Heart right ventricle (tissue), 16 donors: ENCODE results near the gene STX3. TPM values are rescaled to one million over a fixed set of nuclear protein-coding genes. Genes with fewer than 3 reads are reported as not detected.

Experiments
- ATAC-seq, 8 donors: fragments of 200-7000 bp; cut with Tn5 transposase; one replicate each; pipeline ENCODE4 v1.9.1; 2020; ENCODE audit warnings: mild to moderate bottlenecking in 8 of 8, moderate library complexity in 8 of 8, moderate number of reproducible peaks in 1 of 8
- DNase-seq, 2 donors: peaks; one replicate each; pipeline ENCODE4 v3.0.0-alpha.2; 2020
- H3K27ac ChIP-seq, 10 donors: fragments of 200-600 bp; sonication (generic) in 2 of 10; one replicate each; pipeline versions ENCODE4 v1.5.0 to v1.8.0; 2020 to 2022; ENCODE audit warnings: mild to moderate bottlenecking in 3 of 10
- H3K27me3 ChIP-seq, 7 donors: fragments of 200-600 bp; one replicate each; pipeline ENCODE4 v1.8.0; 2021 to 2022; ENCODE audit warnings: mild to moderate bottlenecking in 2 of 7
- H3K36me3 ChIP-seq, 9 donors: fragments of 200-600 bp; sonication (generic) in 1 of 9; one replicate each; pipeline versions ENCODE4 v1.5.0 to v1.8.0; 2020 to 2022; ENCODE audit warnings: mild to moderate bottlenecking in 2 of 9
- H3K4me1 ChIP-seq, 9 donors: fragments of 200-600 bp; sonication (generic) in 1 of 9; one replicate each; pipeline versions ENCODE4 v1.5.0 to v1.8.0; 2020 to 2022; ENCODE audit warnings: mild to moderate bottlenecking in 4 of 9
- H3K4me3 ChIP-seq, 10 donors: fragments of 200-600 bp; sonication (generic) in 2 of 10; one replicate each; pipeline versions ENCODE4 v1.5.0 to v1.8.0; 2020 to 2022; ENCODE audit warnings: mild to moderate bottlenecking in 7 of 10, moderate library complexity in 2 of 10
- H3K9me3 ChIP-seq, 11 donors: fragments of 200-600 bp in 10 of 11; sonication (generic) in 2 of 11; one replicate each; pipeline versions ENCODE4 v1.5.0 to v1.8.0; 2013 to 2022; ENCODE audit warnings: mild to moderate bottlenecking in 2 of 11, control low read depth in 1 of 11, moderate library complexity in 1 of 11
- CTCF ChIP-seq, 9 donors: fragments of 200-600 bp; sonication (generic) in 2 of 9; IDR thresholded peaks; one replicate each; pipeline versions ENCODE4 v1.5.0 to v1.8.0; 2021 to 2022; ENCODE audit warnings: antibody characterized with exemption in 9 of 9, mild to moderate bottlenecking in 5 of 9, moderate library complexity in 1 of 9
- WGBS, 2 donors: extraction: QIAGEN DNeasy Blood & Tissue Kit; methylation state at CpG; one replicate each; pipeline ENCODE4 v1.1.7; 2013; ENCODE audit warnings: inconsistent platforms in 1 of 2; 5-methylcytosine and 5-hydroxymethylcytosine counted together
- intact Hi-C, 10 donors: fragments of 100-400 bp; cut with DNase I; formaldehyde crosslinking; loops; one replicate each; pipeline versions ENCODE4 v1.11.1 to v1.14.2; 2022
- polyA plus RNA-seq, 2 donors: library from polyadenylated mRNA; stranded (reverse); fragments of 200-250 nt; gene quantifications; one replicate each; pipeline ENCODE4 v1.2.3, GENCODE V29; 2013
- total RNA-seq, 10 donors: library from RNA; stranded (reverse); fragmentation: NEBNext Ultra II Directional in 3 of 10; extraction: Animal tissue kit (Norgen Biotek cat#: 25700) in 3 of 10; gene quantifications; one replicate each; pipeline versions ENCODE4 v1.2.1 to v1.2.4, GENCODE V29; 2021 to 2023
- donor health status: Arrhythmogenic right ventricular cardiomyopathy.
- donor health status: ischemic (EF 13 %, LVEDD 7.1; RV severe dilation, severe dysfunction).
- donor health status: healthy with polysubstance abuse.
- donor health status: DM: no; HTN: yes; CAD: no.
- donor health status: DM: no; HTN: no; CAD: no.
- donor health status: ischemic (EF 25% LVEDD 6.9; RV normal size, moderate dysfunction).
- donor health status: ischemic (EF 25% LVEDD 5.7; RV mildly dilated, moderate dysfunction).
- donor health status: healthy.
- donor health status: DM: yes; HTN: yes; CAD: no.
- donor health status: Ischemic cardiomyopathy.
- donor health status: ischemic (EF 35%, LVEDD 5.7; RV mildly dilated, moderate dysfunction).
- donor health status: nonischemic (EF 11% LVEDD 7.7; RV severe dilation, severe dysfunction).
- donor health status: DM: yes; HTN: yes; CAD: no.
- donor health status: PGD.
- donor health status: ischemic (EF 29% LVEDD 5.4; RV normal size, mild dysfunction).
- donor health status: nonischemic (EF 23%, LVEDD 6.1; RV moderate dilation, normal function).

Gene STX3
- total and polyA plus RNA-seq, 12 donors: 5.4 to 12.8 (median 8.7) TPM

DNA sequence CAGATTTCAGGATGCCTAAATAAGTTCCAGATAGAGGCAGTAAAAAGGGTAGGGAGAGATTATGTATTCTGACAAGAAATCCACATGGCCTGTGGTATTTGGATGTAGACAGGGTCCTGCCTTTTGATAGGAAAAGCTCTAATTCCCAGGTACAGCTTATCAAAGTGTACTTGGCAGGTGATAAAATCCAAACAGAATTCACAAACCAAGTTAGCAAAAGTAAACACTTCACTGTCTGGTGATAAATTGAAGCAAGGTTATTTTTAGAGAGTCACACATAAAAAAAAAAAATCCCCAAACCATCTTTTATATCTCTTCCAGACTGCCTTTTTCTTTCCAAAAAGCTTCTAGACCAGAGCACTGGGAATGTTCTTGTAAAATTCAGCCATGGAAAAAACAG, 84.4 kb downstream of the STX3 start:
- TF ChIP-seq CTCF (IDR thresholded peaks at IDR 0.05): no peak
- DNase-seq: no peak
- H3K4me3 ChIP-seq: no peak overlapping the region
- no peaks in the 10 kb centered on the region for H3K4me1 ChIP-seq
- intact Hi-C loops: loop anchor here in 1 of 10 donors (10.0 kb wide), 1 partner anchor 295 kb away; no protein-coding TSS in a partner anchor
- no peaks in the 10 kb centered on the region for H3K27me3 ChIP-seq
- H3K36me3 ChIP-seq: no peaks in the 10 kb centered on the region
- no peak for ATAC-seq
- no peaks in the 10 kb centered on the region for H3K9me3 ChIP-seq
- no peak overlapping the region for H3K27ac ChIP-seq

GRCh38 chr11:59841514-59841913, 86.3 kb downstream of the STX3 start:
- 92 to 94% methylated on average over 2 of the region's 2 CpGs for WGBS, 2 donors
- no peak for ATAC-seq

DNA sequence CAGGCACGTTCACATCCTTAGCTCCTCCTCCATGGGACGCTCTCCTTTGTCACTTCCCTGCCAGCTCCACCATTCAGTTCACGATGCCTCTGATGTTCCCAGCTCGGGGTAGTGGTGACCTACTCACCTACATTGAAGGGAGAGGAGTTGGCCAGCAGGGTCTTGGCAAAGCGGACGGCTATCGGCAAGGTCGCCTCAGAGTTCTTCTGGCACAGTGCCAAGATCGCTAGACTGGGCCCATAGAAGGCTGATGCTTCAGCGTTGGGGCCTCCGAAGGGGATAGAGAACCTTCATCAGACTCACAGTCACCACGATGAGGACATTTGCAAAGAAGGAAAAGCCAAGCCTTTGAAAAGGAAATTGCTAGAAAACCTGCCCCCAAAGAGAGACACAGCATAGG, 87.1 kb downstream of the STX3 start:
- no peaks in the 10 kb centered on the region for H3K9me3 ChIP-seq
- ATAC-seq: no peak
- WGBS, 2 donors: 75 to 78% methylated on average over 12 of the region's 12 CpGs
- no peak for DNase-seq
- TF ChIP-seq CTCF (IDR thresholded peaks at IDR 0.05): no peak
- no peaks in the 10 kb centered on the region for H3K36me3 ChIP-seq
- no peak overlapping the region for H3K27ac ChIP-seq
- H3K4me3 ChIP-seq: no peak overlapping the region
- H3K27me3 ChIP-seq: no peaks in the 10 kb centered on the region
- intact Hi-C loops: no loop called here
- no peaks in the 10 kb centered on the region for H3K4me1 ChIP-seq

More at GRCh38 chr11:59841514-59841913, 86.3 kb downstream of the STX3 start:
- H3K9me3 ChIP-seq: no peaks in the 10 kb centered on the region
- H3K27me3 ChIP-seq: no peaks in the 10 kb centered on the region
- H3K36me3 ChIP-seq: no peaks in the 10 kb centered on the region
- H3K27ac ChIP-seq: no peak overlapping the region
- H3K4me3 ChIP-seq: no peak overlapping the region
- intact Hi-C loops: no loop called here
- H3K4me1 ChIP-seq: no peaks in the 10 kb centered on the region
- no peak for TF ChIP-seq CTCF (IDR thresholded peaks at IDR 0.05)
- DNase-seq: no peak

DNA sequence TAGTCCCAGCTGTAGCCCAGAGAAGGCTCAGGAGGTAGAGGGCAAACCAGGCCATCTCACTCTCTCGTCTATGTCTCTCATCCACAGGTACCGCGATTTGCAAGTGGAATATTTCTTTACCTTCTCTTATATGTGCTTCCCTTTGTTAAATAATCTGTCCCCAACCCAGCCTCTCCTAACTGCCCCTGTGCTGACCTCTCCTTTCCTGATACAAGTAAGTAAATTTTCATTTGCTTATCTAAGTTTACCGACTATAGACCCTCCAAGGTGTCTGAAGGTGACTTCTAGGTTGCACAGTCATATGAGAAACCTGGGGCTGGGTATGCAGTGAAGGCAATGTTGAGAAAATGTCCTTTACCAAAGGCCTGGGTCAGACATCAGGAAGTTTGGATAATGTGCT, 90.2 kb downstream of the STX3 start, which contains the start of gene CBLIF:
Gene CBLIF, minus strand, starts transcription at position 101 of the 400 bp plus-strand sequence. Its CDS starts 46 bp downstream, at position 55.
- Histone ChIP-seq H3K4me1 (no peaks in the 10 kb centered on the region), H3K4me3 (no peak within 1 kb of the TSS), H3K27me3 (no peaks in the 10 kb centered on the region), H3K27ac (no peak within 1 kb of the TSS), H3K9me3 (no peaks in the 10 kb centered on the region), H3K36me3 (no peaks in the 10 kb centered on the region)
- ATAC-seq (no peak), DNase-seq (no peak)
- WGBS, 2 donors: 76 to 77% methylated on average over 4 of the region's 4 CpGs
- intact Hi-C loops: no loop called here
- no peak for TF ChIP-seq CTCF (IDR thresholded peaks at IDR 0.05)
